Measurements from ENCODE around the gene BCAS2. TPM values are rescaled to one million over a fixed set of nuclear protein-coding genes. Genes with fewer than 3 reads are reported as not detected.

The BCAS2 gene
- total RNA-seq, 1 donor from 2014 or later = 32.8 TPM

Other genes with a start within 250 kb of the BCAS2 start
- 26.2 TPM for gene TRIM33, start 70.4 kb downstream of the BCAS2 start, total RNA-seq
- gene DENND2C, start 88.4 kb upstream of the BCAS2 start, total RNA-seq = 2.6 TPM
- not detected for gene AMPD1, start 113.9 kb upstream of the BCAS2 start, total RNA-seq
- gene NRAS, start 135.2 kb upstream of the BCAS2 start, total RNA-seq = 32.3 TPM
- gene CSDE1, start 176.4 kb upstream of the BCAS2 start, total RNA-seq = 715 TPM
- 34.8 TPM for gene SIKE1, start 199.1 kb upstream of the BCAS2 start, total RNA-seq